Choroid plexus epithelial cell (primary cell): ENCODE data around the gene PPP1R2C.

Source experiments
- DNase-seq: peaks from one replicate; pipeline ENCODE4 v3.0.0-alpha.2; 2010; ENCODE audit warnings: low read depth
- H3K4me3 ChIP-seq: 2 replicates; pipeline ENCODE4 v1.5.1; 2011; ENCODE audit warnings: low read depth, mild to moderate bottlenecking, control low read depth, low read length, moderate library complexity
- TF ChIP-seq, protein P1 (sequence below): conservative IDR thresholded peaks from 2 replicates; pipeline ENCODE4 v1.5.1; 2011; ENCODE audit warnings: low read depth, mild to moderate bottlenecking, control low read depth, inconsistent platforms, low read length, moderate library complexity

PPP1R2C gene

DNA sequence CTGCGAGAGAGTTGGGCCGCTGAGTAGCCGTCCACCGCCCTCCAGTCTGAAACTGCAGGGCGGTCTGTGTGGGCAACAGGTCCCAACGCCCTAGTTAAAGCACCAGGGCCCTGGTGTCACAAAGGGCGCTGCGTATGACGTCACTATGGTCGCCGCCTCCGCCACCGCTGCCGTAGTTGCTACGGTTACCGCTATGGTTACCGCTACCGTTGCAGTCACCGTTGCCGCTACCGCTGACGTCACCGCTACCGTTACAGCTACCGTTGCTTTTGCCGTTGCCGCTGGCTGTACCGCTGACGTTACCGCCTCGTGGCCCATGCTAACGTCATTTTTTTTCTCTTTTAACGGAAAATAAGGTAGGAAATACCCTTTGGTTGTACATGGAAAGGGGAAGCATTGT, at the start of gene PPP1R2C:
Gene PPP1R2C, minus strand, starts transcription at position 68 of the 400 bp plus-strand sequence. CDS start 84 bp downstream, outside the sequence.
- TF ChIP-seq, protein P1, sequence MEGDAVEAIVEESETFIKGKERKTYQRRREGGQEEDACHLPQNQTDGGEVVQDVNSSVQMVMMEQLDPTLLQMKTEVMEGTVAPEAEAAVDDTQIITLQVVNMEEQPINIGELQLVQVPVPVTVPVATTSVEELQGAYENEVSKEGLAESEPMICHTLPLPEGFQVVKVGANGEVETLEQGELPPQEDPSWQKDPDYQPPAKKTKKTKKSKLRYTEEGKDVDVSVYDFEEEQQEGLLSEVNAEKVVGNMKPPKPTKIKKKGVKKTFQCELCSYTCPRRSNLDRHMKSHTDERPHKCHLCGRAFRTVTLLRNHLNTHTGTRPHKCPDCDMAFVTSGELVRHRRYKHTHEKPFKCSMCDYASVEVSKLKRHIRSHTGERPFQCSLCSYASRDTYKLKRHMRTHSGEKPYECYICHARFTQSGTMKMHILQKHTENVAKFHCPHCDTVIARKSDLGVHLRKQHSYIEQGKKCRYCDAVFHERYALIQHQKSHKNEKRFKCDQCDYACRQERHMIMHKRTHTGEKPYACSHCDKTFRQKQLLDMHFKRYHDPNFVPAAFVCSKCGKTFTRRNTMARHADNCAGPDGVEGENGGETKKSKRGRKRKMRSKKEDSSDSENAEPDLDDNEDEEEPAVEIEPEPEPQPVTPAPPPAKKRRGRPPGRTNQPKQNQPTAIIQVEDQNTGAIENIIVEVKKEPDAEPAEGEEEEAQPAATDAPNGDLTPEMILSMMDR, result no peak
- no peak for DNase-seq
- H3K4me3 ChIP-seq, result no peak within 1 kb of the TSS

DNA sequence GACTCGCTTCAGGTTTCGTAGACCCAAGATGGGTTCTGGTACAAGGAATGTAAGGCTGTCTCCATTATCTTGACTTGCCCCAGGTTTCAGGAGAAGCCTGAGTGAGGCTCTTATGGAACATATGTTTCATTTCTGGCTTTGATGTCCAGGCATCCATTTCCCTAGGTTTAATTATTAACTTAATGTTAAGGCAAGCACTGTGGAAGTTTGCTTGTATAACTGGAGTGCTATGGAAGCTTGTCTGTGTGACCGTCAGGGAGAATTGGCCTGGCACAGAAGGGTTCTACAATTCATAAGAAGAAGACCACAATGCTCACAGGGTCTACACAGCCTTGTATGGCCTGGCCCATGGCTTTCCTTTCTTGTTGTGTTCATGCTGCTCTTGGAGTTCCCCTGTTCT, 47.2 kb upstream of the PPP1R2C start:
- TF ChIP-seq, protein P1, result no peak
- DNase-seq, result no peak
- no peak overlapping the region for H3K4me3 ChIP-seq

DNA sequence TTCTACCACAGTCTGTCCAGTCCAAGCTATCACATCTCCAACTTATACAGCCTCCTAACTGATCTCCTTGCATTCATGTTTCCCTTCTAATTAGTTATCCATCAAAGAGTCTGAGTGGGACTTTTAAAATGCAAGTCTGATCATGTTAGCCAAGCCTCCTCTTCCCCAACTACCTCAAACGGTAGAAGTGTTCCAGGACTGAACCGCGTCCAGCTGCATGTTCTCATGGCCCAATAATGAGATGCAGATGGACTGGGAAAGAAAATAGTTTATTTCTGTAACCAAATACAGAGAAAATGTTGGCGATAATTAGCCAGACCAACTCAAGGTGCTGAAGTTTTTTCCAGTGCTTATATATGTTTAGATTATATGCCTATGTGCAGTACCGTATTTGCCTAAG, 46.6 kb upstream of the PPP1R2C start:
- H3K4me3 ChIP-seq, result no peak overlapping the region
- DNase-seq, result no peak
- TF ChIP-seq, protein P1, result no peak

DNA sequence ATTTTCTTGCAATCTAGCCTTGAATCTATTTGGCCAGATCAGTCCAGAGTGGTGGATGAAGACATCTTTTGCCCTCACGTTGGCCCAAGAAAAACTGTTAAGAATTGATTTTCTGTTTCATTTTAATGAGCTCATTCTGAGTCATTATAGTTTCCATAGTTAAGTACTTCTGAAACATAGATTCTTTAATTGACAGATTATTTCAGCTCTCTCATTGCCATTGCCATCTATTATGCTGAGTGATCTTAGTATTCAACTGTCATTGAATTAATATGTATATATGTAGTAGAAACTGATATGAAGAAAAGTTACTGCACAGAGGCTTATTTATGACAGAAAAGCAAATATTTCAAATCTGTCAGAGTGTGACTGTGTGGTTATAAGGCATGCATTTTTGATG, 45.5 kb upstream of the PPP1R2C start:
- TF ChIP-seq, protein P1, result no peak
- DNase-seq, result no peak
- H3K4me3 ChIP-seq, result no peak overlapping the region

DNA sequence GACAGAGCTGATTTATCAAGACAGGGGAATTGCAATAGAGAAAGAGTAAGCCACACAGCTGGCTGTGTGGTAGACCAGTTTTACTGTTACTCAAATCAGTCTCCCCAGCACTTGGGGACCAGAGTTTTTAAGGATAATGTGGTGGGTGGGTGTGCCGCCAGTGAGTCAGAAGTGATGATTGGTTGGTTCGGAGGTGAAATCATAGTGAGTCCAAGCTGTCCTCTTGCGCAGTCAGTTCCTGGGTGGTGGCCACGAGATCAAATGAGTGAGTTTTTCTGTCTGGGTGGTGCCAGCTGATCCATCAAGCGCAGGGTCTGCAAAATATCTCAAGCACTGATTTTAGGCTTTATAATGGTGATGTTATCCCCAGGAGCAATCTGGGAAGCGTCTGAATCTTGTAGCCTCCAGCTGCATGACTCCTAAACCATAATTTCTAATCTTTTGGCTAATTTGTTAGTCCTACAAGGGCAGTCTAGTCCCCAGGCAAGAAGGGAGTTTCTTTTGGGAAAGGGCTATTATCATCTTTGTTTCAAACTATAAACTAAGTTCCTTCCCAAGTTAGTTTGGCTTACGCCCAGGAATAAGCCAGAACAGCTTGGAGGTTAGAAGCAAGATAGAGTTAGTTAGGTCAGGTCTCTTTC, 44.0 kb upstream of the PPP1R2C start:
- H3K4me3 ChIP-seq, result no peak overlapping the region
- DNase-seq, result no peak
- TF ChIP-seq, protein P1, result no peak

DNA sequence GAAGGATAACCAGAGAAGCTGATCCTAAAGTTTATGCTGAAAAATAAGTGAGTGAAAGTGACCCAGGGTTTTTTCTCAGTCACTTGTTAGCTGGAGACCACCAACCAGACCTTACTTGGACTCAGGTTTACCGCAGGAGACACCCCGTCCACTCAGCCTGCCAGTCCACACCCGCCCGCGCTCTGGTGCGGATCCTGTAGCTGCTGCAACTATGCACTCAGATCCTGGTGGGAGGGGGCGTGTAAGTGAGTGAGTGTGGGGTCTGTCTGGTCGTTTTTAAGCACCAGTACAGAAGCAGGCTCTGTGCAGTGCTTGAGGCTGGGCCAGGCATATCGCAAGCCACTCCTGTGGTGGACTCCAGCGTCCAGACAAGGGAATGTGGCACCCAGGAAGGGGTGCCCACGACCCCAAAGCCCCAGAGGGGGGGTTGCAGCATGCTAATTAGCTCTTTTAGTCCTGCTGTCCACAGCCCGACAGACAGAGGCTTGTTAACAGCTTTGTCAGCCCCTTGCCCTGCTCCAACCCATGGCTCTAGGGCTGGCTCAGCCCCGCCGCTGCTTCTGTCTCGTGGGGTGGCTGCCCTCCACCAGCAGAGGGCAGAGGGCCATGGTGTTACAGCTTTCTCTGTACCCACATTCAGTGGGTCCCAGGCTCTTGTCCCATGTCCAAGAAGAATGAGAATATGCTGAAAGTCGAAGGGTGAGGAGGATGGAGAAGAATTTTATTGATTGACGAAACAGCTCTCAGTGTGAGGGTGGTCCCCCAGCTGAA, 40.4 kb upstream of the PPP1R2C start:
- no peak for DNase-seq
- no peak overlapping the region for H3K4me3 ChIP-seq
- TF ChIP-seq, protein P1, result no peak
